Measurements from ENCODE around the gene TSSK1B.
A peak's percentile ranks its signal among the peaks of the same experiment; 100 is the strongest.

The TSSK1B gene

DNA sequence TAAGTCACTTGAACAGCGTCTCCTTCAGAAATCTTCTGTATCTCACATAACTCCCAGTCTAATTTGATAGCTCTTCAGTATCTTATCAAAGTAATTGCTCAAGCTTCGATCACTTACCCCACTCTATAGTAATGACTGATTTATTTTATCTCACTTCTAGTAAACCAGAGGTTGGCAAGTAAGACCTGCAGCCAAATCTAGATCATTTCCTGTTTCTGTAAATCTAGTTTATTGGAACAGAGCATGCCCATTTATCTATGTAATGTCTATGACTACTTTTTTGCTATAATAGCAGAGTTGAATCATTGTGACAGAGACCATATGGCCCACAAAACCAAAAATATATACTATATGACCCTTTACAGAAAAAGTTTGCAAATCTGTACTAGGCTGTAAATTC lies 40.1 kb downstream of the TSSK1B start:
- TF ChIP-seq MAX (IDR thresholded peaks at IDR 0.05; ENCODE audit: low read depth, low read length) (no peak), MYC (IDR thresholded peaks at IDR 0.05; ENCODE audit: low read depth, low read length) (no peak)
- DNase-seq (ENCODE audit: low read depth): no peak
- H3K4me3 ChIP-seq (ENCODE audit: low read depth, low read length): no peak overlapping the region

DNA sequence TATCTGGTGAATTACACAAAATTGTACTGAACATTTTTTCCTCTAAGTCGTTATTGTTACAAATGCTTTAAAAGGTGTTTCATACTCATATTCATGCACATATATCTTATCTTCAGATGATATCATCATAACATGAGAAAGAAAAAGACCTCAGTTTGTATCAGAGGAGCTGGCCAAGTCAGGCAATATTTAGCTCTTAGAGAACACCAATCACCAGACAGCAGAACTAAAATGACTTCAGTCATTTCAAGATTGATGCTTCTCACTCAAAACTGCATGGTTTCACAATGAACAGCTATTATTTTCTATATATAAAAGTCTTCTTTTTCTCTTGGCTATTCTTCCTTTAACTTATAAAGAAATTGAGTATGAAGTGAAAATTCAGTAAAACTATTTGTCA lies 44.6 kb downstream of the TSSK1B start:
- no peak overlapping the region for H3K4me3 ChIP-seq (ENCODE audit: low read depth, low read length)
- no peak for DNase-seq (ENCODE audit: low read depth)

DNA sequence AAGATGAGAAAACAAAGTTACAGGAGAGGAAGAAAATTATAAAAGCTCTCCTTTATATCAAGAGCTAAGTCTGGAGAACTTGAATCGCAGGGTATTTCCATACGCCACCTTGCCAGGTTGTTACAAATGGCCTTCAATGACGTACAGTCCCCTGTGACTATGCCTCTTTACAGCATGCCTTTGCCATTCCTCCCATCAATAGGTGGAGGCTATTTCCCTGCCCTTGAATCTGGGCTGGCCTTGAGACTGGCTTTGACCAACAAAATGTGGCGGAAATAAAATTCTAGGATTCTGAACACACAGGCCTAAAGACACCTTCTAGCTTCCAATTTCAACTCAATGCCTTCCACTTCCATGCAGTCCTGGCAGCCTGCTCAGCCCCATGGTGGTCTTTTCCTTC lies 45.7 kb downstream of the TSSK1B start:
- DNase-seq (ENCODE audit: low read depth): no peak
- TF ChIP-seq MAX (IDR thresholded peaks at IDR 0.05; ENCODE audit: low read depth, low read length) (no peak), POLR2A (IDR thresholded peaks at IDR 0.05; ENCODE audit: extremely low read depth, insufficient read length) (no peak), CTCF (IDR thresholded peaks at IDR 0.05; ENCODE audit: low read depth, low read length) (no peak), MYC (IDR thresholded peaks at IDR 0.05; ENCODE audit: low read depth, low read length) (no peak)
- no peak overlapping the region for H3K4me3 ChIP-seq (ENCODE audit: low read depth, low read length)

More for the DNA sequence above, 44.6 kb downstream of the TSSK1B start:
- TF ChIP-seq MYC (IDR thresholded peaks at IDR 0.05; ENCODE audit: low read depth, low read length) (no peak), POLR2A (IDR thresholded peaks at IDR 0.05; ENCODE audit: extremely low read depth, insufficient read length) (no peak)

- DNase-seq (ENCODE audit: low read depth): no peak
- no peak overlapping the region for H3K4me3 ChIP-seq (ENCODE audit: low read depth, low read length)
- TF ChIP-seq MAX (IDR thresholded peaks at IDR 0.05; ENCODE audit: low read depth, low read length) (no peak), POLR2A (IDR thresholded peaks at IDR 0.05; ENCODE audit: extremely low read depth, insufficient read length) (no peak), CTCF (IDR thresholded peaks at IDR 0.05; ENCODE audit: low read depth, low read length) (no peak), MYC (IDR thresholded peaks at IDR 0.05; ENCODE audit: low read depth, low read length) (no peak)
Observed at GRCh38 chr5:113387844-113388243, 46.9 kb downstream of the TSSK1B start.

GRCh38 chr5:113384782-113385285 lies 50.0 kb downstream of the TSSK1B start:
- TF ChIP-seq MYC (IDR thresholded peaks at IDR 0.05; ENCODE audit: low read depth, low read length): no peak
- TF ChIP-seq MAX (IDR thresholded peaks at IDR 0.05; ENCODE audit: low read depth, low read length): no peak
- no peak for TF ChIP-seq POLR2A (IDR thresholded peaks at IDR 0.05; ENCODE audit: extremely low read depth, insufficient read length)
- TF ChIP-seq CTCF (IDR thresholded peaks at IDR 0.05; ENCODE audit: low read depth, low read length): no peak
- no peak overlapping the region for H3K4me3 ChIP-seq (ENCODE audit: low read depth, low read length)
- DNase-seq (ENCODE audit: low read depth): peak; percentile 26

GRCh38 chr5:113382731-113383130 lies 52.1 kb downstream of the TSSK1B start:
- no peak overlapping the region for H3K4me3 ChIP-seq (ENCODE audit: low read depth, low read length)
- TF ChIP-seq POLR2A (IDR thresholded peaks at IDR 0.05; ENCODE audit: extremely low read depth, insufficient read length): no peak
- TF ChIP-seq MAX (IDR thresholded peaks at IDR 0.05; ENCODE audit: low read depth, low read length): no peak
- TF ChIP-seq CTCF (IDR thresholded peaks at IDR 0.05; ENCODE audit: low read depth, low read length): no peak
- TF ChIP-seq MYC (IDR thresholded peaks at IDR 0.05; ENCODE audit: low read depth, low read length): no peak
- peak; percentile 72 for DNase-seq (ENCODE audit: low read depth)

Measured in NB4 (cell line).